Cerebellar cortex (tissue), 1 donor: ENCODE data around the gene OR2Z1.
"Not testable (repeated sequence)": the region's sequence is repeated elsewhere in the genome, so short reads cannot be mapped to it uniquely, and the experiment has no call there.

Source experiments
- DNase-seq: peaks from one replicate; pipeline ENCODE4 v3.0.0-alpha.2; 2015; ENCODE audit warnings: low spot score

Gene OR2Z1

GRCh38 chr19:8703223-8703622, 18.2 kb upstream of the OR2Z1 start:
- DNase-seq: no peak

- DNase-seq: not testable (repeated sequence)
These were observed 16.1 kb upstream of the OR2Z1 start for GRCh38 chr19:8705304-8705703.

- no peak for DNase-seq
These were observed 15.7 kb upstream of the OR2Z1 start for GRCh38 chr19:8705742-8706141.

- not testable (repeated sequence) for DNase-seq
These were observed 11.1 kb upstream of the OR2Z1 start for GRCh38 chr19:8710337-8710736.

GRCh38 chr19:8722032-8722431, 598 bp downstream of the OR2Z1 start:
- DNase-seq: no peak

GRCh38 chr19:8724276-8724675, 2.8 kb downstream of the OR2Z1 start:
- no peak for DNase-seq

- no peak for DNase-seq
These were observed 10.2 kb downstream of the OR2Z1 start for GRCh38 chr19:8731428-8732169.

GRCh38 chr19:8738377-8738776, 16.9 kb downstream of the OR2Z1 start:
- DNase-seq: no peak

GRCh38 chr19:8739291-8740065, 18.0 kb downstream of the OR2Z1 start:
- DNase-seq: not testable (repeated sequence)

- DNase-seq: not testable (repeated sequence)
These were observed 45.8 kb downstream of the OR2Z1 start for GRCh38 chr19:8767257-8767656.

- DNase-seq: not testable (repeated sequence)
These were observed 47.8 kb downstream of the OR2Z1 start for GRCh38 chr19:8769265-8769664.

GRCh38 chr19:8773587-8773986, 52.2 kb downstream of the OR2Z1 start:
- DNase-seq: not testable (repeated sequence)
